A673 (cell line): ENCODE data around the gene TMTC4. TPM values are rescaled to one million over a fixed set of nuclear protein-coding genes. Genes with fewer than 3 reads are reported as not detected.

Experiments
- BruUV-seq: library from RNA; stranded (reverse); fragments of 400-500 nt; replicated peaks from 2 replicates; lab custom pipeline; 2021; lab: Mats Ljungman, UMichigan
- CTCF ChIA-PET: fragments of 300-600 bp; sonication (Branson Sonifier 250); formaldehyde crosslinking; loops from one replicate; lab custom pipeline; 2022; ENCODE audit warnings: antibody characterized with exemption; lab: Charles Lee
- POLR2A ChIA-PET: fragments of 300-600 bp; sonication (Branson Sonifier 250); formaldehyde crosslinking; loops from one replicate; lab custom pipeline; 2022; ENCODE audit warnings: antibody characterized with exemption; ENCODE audit not compliant: low non-redundant PET; lab: Charles Lee
- DNase-seq: peaks from one replicate; pipeline ENCODE4 v3.0.0-alpha.2; 2015; ENCODE audit warnings: low spot score
- H3K27ac ChIP-seq: fragments of 200-600 bp; sonication (generic); 2 replicates; pipeline ENCODE4 v1.5.1; 2016; ENCODE audit warnings: mixed run types, low read depth, mild to moderate bottlenecking, mixed read lengths, antibody characterized with exemption, low read length; ENCODE audit not compliant: poor library complexity, severe bottlenecking
- H3K27me3 ChIP-seq: fragments of 200-600 bp; sonication (generic); replicated peaks from 2 replicates; pipeline ENCODE4 v1.6.1; 2017; ENCODE audit warnings: mixed run types, low read depth, mild to moderate bottlenecking, mixed read lengths, antibody characterized with exemption, low read length; ENCODE audit not compliant: insufficient read depth, poor library complexity
- H3K36me3 ChIP-seq: fragments of 200-600 bp; sonication (generic); 2 replicates; pipeline ENCODE4 v1.6.1; 2016; ENCODE audit warnings: mixed run types, mild to moderate bottlenecking, mixed read lengths, antibody characterized with exemption, low read length; ENCODE audit not compliant: insufficient read depth, poor library complexity, severe bottlenecking
- H3K4me1 ChIP-seq: fragments of 200-600 bp; sonication (generic); 2 replicates; pipeline ENCODE4 v1.6.1; 2017; ENCODE audit warnings: mixed run types, mild to moderate bottlenecking, mixed read lengths, antibody characterized with exemption, low read length; ENCODE audit not compliant: insufficient read depth, poor library complexity, severe bottlenecking
- H3K4me3 ChIP-seq: fragments of 200-600 bp; sonication (generic); 2 replicates; pipeline ENCODE4 v1.5.1; 2016; ENCODE audit warnings: low read depth, mixed run types, mild to moderate bottlenecking, mixed read lengths, low read length; ENCODE audit not compliant: poor library complexity, severe bottlenecking
- H3K9me3 ChIP-seq: fragments of 200-600 bp; sonication (generic); 2 replicates; pipeline ENCODE4 v1.6.1; 2016; ENCODE audit warnings: mixed run types, low read depth, mild to moderate bottlenecking, mixed read lengths, antibody characterized with exemption, low read length; ENCODE audit not compliant: poor library complexity, severe bottlenecking
- EZH2 ChIP-seq: fragments of 200-600 bp; sonication (generic); IDR thresholded peaks from 2 replicates; pipeline ENCODE4 v1.6.1; 2017; ENCODE audit warnings: borderline replicate concordance, low read depth, mild to moderate bottlenecking, mixed read lengths, antibody characterized with exemption, low read length; ENCODE audit not compliant: poor library complexity, severe bottlenecking
- intact Hi-C: fragments of 100-400 bp; cut with micrococcal nuclease; formaldehyde crosslinking; loops from one replicate; pipeline ENCODE4 v1.10.0; 2022; ENCODE audit not compliant: unreplicated experiment
- total RNA-seq: library from RNA; stranded (reverse); gene quantifications from 2 replicates; pipeline ENCODE4 v1.2.3, GENCODE V29; 2021
- TF ChIP-seq, protein P1 (sequence below): fragments of 300-800, 200-600 bp; sonication (generic); conservative IDR thresholded peaks from 2 replicates; pipeline ENCODE4 v1.5.1; 2017; ENCODE audit warnings: low read depth, mild to moderate bottlenecking, antibody characterized with exemption, low read length, moderate library complexity, mixed read lengths

Gene TMTC4
- total RNA-seq, 1 experiment from 2014 or later = 21.3 TPM

DNA sequence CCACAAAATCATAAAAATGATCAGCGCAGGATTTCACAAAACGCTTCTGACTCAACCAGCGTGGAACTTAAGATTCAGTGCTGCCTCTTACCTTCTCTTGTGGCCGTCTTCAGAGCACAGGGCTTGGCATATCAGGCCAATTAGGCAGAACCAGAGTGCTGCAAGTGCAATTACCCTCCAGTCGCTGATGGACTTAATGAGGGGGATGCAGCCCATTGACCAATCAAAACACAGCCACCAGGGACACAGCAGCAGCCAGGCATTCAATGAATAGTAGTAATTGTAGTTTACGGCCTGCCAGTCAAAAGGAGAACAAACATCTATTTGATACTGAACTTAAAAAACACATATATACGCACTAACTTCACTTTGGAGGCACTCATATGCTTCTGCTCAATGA lies 38.2 kb downstream of the TMTC4 start:
- peaks cover 33% of the 10 kb centered on the region for H3K36me3 ChIP-seq

GRCh38 chr13:100636004-100636403 lies 38.6 kb downstream of the TMTC4 start:
- Histone ChIP-seq H3K27me3 (no peaks in the 10 kb centered on the region), H3K36me3 (peaks cover 30% of the 10 kb centered on the region), H3K27ac (no peak overlapping the region), H3K4me1 (no peaks in the 10 kb centered on the region), H3K4me3 (no peak overlapping the region), H3K9me3 (no peaks in the 10 kb centered on the region)
- ChIA-PET POLR2A (no interaction called here), CTCF (no interaction called here)
- intact Hi-C loops = no loop called here
- TF ChIP-seq, protein P1, sequence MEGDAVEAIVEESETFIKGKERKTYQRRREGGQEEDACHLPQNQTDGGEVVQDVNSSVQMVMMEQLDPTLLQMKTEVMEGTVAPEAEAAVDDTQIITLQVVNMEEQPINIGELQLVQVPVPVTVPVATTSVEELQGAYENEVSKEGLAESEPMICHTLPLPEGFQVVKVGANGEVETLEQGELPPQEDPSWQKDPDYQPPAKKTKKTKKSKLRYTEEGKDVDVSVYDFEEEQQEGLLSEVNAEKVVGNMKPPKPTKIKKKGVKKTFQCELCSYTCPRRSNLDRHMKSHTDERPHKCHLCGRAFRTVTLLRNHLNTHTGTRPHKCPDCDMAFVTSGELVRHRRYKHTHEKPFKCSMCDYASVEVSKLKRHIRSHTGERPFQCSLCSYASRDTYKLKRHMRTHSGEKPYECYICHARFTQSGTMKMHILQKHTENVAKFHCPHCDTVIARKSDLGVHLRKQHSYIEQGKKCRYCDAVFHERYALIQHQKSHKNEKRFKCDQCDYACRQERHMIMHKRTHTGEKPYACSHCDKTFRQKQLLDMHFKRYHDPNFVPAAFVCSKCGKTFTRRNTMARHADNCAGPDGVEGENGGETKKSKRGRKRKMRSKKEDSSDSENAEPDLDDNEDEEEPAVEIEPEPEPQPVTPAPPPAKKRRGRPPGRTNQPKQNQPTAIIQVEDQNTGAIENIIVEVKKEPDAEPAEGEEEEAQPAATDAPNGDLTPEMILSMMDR = no peak
- TF ChIP-seq EZH2 = no peak
- no TSS peak for BruUV-seq
- DNase-seq = no peak

More for the DNA sequence above, 38.2 kb downstream of the TMTC4 start:
- no peak for DNase-seq
- no TSS peak for BruUV-seq
- no peak overlapping the region for H3K27ac ChIP-seq
- TF ChIP-seq EZH2 = no peak
- TF ChIP-seq, protein P1 = no peak
- POLR2A ChIA-PET = no interaction called here
- no peaks in the 10 kb centered on the region for H3K27me3 ChIP-seq
- H3K4me1 ChIP-seq = no peaks in the 10 kb centered on the region
- CTCF ChIA-PET = no interaction called here
- intact Hi-C loops = no loop called here
- H3K9me3 ChIP-seq = no peaks in the 10 kb centered on the region
- no peak overlapping the region for H3K4me3 ChIP-seq

- peaks cover 28% of the 10 kb centered on the region for H3K36me3 ChIP-seq
- TF ChIP-seq, protein P1 = no peak
- no peak for TF ChIP-seq EZH2
- ChIA-PET CTCF (no interaction called here), POLR2A (no interaction called here)
- BruUV-seq = no TSS peak
- intact Hi-C loops = loop anchor here (5.0 kb wide), 1 partner anchor 62 kb away; no protein-coding TSS in a partner anchor
- H3K4me1 ChIP-seq = peaks cover 9% of the 10 kb centered on the region
- no peaks in the 10 kb centered on the region for H3K9me3 ChIP-seq
- no peak overlapping the region for H3K27ac ChIP-seq
- no peaks in the 10 kb centered on the region for H3K27me3 ChIP-seq
- no peak overlapping the region for H3K4me3 ChIP-seq
- DNase-seq = no peak
Measured at GRCh38 chr13:100634696-100635095, 39.9 kb downstream of the TMTC4 start.
